ENCODE results near the gene UPK1A. TPM values are rescaled to one million over a fixed set of nuclear protein-coding genes. Genes with fewer than 3 reads are reported as not detected.

UPK1A gene
- 0.09 TPM in 1 of 2 replicates, not detected in the other for total RNA-seq

GRCh38 chr19:35666251-35666913 is at the start of gene UPK1A:
UPK1A (plus strand) TSS chr19:35666517; CDS start chr19:35666813, 296 bp downstream.

GRCh38 chr19:35628565-35629331 is 37.6 kb upstream of the UPK1A start, which contains the start of gene RBM42:
RBM42 (plus strand) TSS chr19:35629036; CDS start chr19:35629154, 118 bp downstream.

GRCh38 chr19:35641515-35642151 is 24.7 kb upstream of the UPK1A start, which contains the start of gene ETV2:
ETV2 (plus strand) TSS chr19:35641745; CDS start chr19:35642461, 716 bp downstream.

GRCh38 chr19:35648017-35648961 is 18.0 kb upstream of the UPK1A start, which contains the start of gene COX6B1:
COX6B1 (plus strand) TSS chr19:35648323; CDS start chr19:35651244, 2,921 bp downstream.

GRCh38 chr19:35704218-35704617 is 37.9 kb downstream of the UPK1A start, which contains the start of gene ZBTB32:
ZBTB32 (plus strand) TSS chr19:35704558; CDS start chr19:35714627, 10,069 bp downstream.

GRCh38 chr19:35717665-35718344 is 51.5 kb downstream of the UPK1A start, which contains the start of gene KMT2B:
KMT2B (plus strand) TSS chr19:35718003; CDS start chr19:35718019, 16 bp downstream.

Other genes starting within 250 kb of the UPK1A start
- gene FFAR2, start 218.3 kb upstream of the UPK1A start, total RNA-seq: not detected in 2 replicates
- not detected in 2 replicates for gene KRTDAP, start 176.1 kb upstream of the UPK1A start, total RNA-seq
- gene DMKN, start 152.9 kb upstream of the UPK1A start, total RNA-seq: 4.0 and 18.3 TPM in 2 replicates
- gene SBSN, start 138.2 kb upstream of the UPK1A start, total RNA-seq: 2.1 and 9.3 TPM in 2 replicates
- gene GAPDHS, start 133.1 kb upstream of the UPK1A start, total RNA-seq: not detected in 2 replicates
- 81.8 and 120 TPM in 2 replicates for gene TMEM147, start 120.9 kb upstream of the UPK1A start, total RNA-seq
- not detected in 2 replicates for gene ATP4A, start 102.9 kb upstream of the UPK1A start, total RNA-seq
- not detected in 2 replicates for gene PMIS2, start 80.3 kb upstream of the UPK1A start, total RNA-seq
- gene HAUS5, start 53.8 kb upstream of the UPK1A start, total RNA-seq: 3.0 and 3.5 TPM in 2 replicates
- 33.4 and 34.0 TPM in 2 replicates for gene RBM42, start 37.5 kb upstream of the UPK1A start, total RNA-seq
- 0.18 and 0.28 TPM in 2 replicates for gene ETV2, start 24.8 kb upstream of the UPK1A start, total RNA-seq
- gene COX6B1, start 18.2 kb upstream of the UPK1A start, total RNA-seq: 495 and 644 TPM in 2 replicates
- gene ZBTB32, start 38.0 kb downstream of the UPK1A start, total RNA-seq: not detected in 2 replicates
- 2.6 and 4.2 TPM in 2 replicates for gene KMT2B, start 51.5 kb downstream of the UPK1A start, total RNA-seq
- 1.00 and 1.8 TPM in 2 replicates for gene IGFLR1, start 75.9 kb downstream of the UPK1A start, total RNA-seq
- gene U2AF1L4, start 78.9 kb downstream of the UPK1A start, total RNA-seq: 5.5 and 7.8 TPM in 2 replicates
- 13.5 and 14.0 TPM in 2 replicates for gene PSENEN, start 79.1 kb downstream of the UPK1A start, total RNA-seq
- gene LIN37, start 82.1 kb downstream of the UPK1A start, total RNA-seq: 7.4 and 10.1 TPM in 2 replicates
- gene HSPB6, start 90.5 kb downstream of the UPK1A start, total RNA-seq: 50.3 and 88.4 TPM in 2 replicates
- gene PROSER3, start 91.7 kb downstream of the UPK1A start, total RNA-seq: 2.5 and 3.3 TPM in 2 replicates
- 1.00 and 1.3 TPM in 2 replicates for gene ARHGAP33, start 109.0 kb downstream of the UPK1A start, total RNA-seq
- not detected in 2 replicates for gene PRODH2, start 146.3 kb downstream of the UPK1A start, total RNA-seq
- gene NPHS1, start 186.0 kb downstream of the UPK1A start, total RNA-seq: not detected in 2 replicates
- not detected in 2 replicates for gene KIRREL2, start 190.4 kb downstream of the UPK1A start, total RNA-seq
- 1.7 and 3.9 TPM in 2 replicates for gene APLP1, start 202.1 kb downstream of the UPK1A start, total RNA-seq
- gene NFKBID, start 234.0 kb downstream of the UPK1A start, total RNA-seq: 2.7 and 3.8 TPM in 2 replicates
- 1.00 and 2.8 TPM in 2 replicates for gene HCST, start 236.0 kb downstream of the UPK1A start, total RNA-seq
- not detected in 2 replicates for gene TYROBP, start 241.8 kb downstream of the UPK1A start, total RNA-seq